ENCODE data around the gene CLSTN2.

DNA sequence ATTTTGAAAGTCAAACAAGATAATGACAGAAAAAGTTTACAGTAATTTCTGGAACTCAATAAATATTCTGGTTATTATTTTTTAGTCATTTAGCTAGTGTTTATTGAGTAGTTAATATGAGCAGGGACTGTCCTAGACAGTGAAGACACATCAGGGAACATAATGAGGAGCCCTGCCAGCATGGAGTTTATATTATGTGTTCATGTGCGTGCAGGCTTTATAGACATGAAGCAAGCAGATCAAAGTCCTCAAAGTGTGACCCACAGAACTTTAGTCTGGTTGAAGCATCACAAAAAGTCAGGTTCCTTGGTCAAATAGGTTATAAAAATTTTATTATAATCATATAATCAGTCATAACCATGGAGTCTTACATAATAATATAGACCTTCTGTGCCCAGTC lies 289.3 kb downstream of the CLSTN2 start:
- TF ChIP-seq POLR2A (IDR thresholded peaks at IDR 0.05) (no peak), POLR2AphosphoS5 (IDR thresholded peaks at IDR 0.05) (no peak)
- TF ChIP-seq, protein P1, sequence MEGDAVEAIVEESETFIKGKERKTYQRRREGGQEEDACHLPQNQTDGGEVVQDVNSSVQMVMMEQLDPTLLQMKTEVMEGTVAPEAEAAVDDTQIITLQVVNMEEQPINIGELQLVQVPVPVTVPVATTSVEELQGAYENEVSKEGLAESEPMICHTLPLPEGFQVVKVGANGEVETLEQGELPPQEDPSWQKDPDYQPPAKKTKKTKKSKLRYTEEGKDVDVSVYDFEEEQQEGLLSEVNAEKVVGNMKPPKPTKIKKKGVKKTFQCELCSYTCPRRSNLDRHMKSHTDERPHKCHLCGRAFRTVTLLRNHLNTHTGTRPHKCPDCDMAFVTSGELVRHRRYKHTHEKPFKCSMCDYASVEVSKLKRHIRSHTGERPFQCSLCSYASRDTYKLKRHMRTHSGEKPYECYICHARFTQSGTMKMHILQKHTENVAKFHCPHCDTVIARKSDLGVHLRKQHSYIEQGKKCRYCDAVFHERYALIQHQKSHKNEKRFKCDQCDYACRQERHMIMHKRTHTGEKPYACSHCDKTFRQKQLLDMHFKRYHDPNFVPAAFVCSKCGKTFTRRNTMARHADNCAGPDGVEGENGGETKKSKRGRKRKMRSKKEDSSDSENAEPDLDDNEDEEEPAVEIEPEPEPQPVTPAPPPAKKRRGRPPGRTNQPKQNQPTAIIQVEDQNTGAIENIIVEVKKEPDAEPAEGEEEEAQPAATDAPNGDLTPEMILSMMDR (IDR thresholded peaks at IDR 0.05 in 8 of 11, conservative IDR thresholded peaks at IDR 0.05 in 3 of 11) = no peak
